PC-3 (cell line): ENCODE data around the gene WIPF3. TPM values are rescaled to one million over a fixed set of nuclear protein-coding genes. Genes with fewer than 3 reads are reported as not detected.

Source experiments
- ATAC-seq: fragments of 200-7000 bp; cut with Tn5 transposase; 2 replicates; pipeline ENCODE4 v1.9.1; 2020; ENCODE audit warnings: mild to moderate bottlenecking, moderate library complexity
- BruUV-seq: library from RNA; stranded (reverse); fragments of 400-500 nt; replicated peaks from 2 replicates; lab custom pipeline; 2021; lab: Mats Ljungman, UMichigan
- CTCF ChIA-PET: fragments of 300-600 bp; sonication (Branson Sonifier 250); formaldehyde crosslinking; loops from one replicate; lab custom pipeline; 2022; ENCODE audit warnings: antibody characterized with exemption; lab: Charles Lee
- POLR2A ChIA-PET: fragments of 300-600 bp; sonication (Branson Sonifier 250); formaldehyde crosslinking; loops from one replicate; lab custom pipeline; 2022; ENCODE audit warnings: antibody characterized with exemption; ENCODE audit not compliant: unreplicated experiment; lab: Charles Lee
- DNase-seq: peaks from one replicate; pipeline ENCODE4 v3.0.0-alpha.2; 2015
- H2AFZ ChIP-seq: fragments of 300-600 bp; sonication (generic); 2 replicates; pipeline ENCODE4 v1.6.0; 2016; ENCODE audit warnings: antibody characterized with exemption, low read length
- H3F3A ChIP-seq: fragments of 300-600 bp; sonication (generic); one replicate; pipeline ENCODE4 v1.6.0; 2017; ENCODE audit warnings: antibody characterized with exemption, low read length, control low read depth, mild to moderate bottlenecking; ENCODE audit not compliant: unreplicated experiment
- H3K27ac ChIP-seq: fragments of 300-600 bp; sonication (generic); 2 replicates; pipeline ENCODE4 v1.5.1; 2016; ENCODE audit warnings: mild to moderate bottlenecking, low read length
- H3K27me3 ChIP-seq: fragments of 300-600 bp; sonication (generic); 2 replicates; pipeline ENCODE4 v1.6.1; 2016; ENCODE audit warnings: low read length, mixed read lengths
- H3K36me3 ChIP-seq: fragments of 300-600 bp; sonication (generic); 2 replicates; pipeline ENCODE4 v1.6.1; 2016; ENCODE audit warnings: low read depth, mixed run types, low read length, mixed read lengths
- H3K4me1 ChIP-seq: fragments of 300-600 bp; sonication (generic); 2 replicates; pipeline ENCODE4 v1.5.1; 2016; ENCODE audit warnings: low read length; ENCODE audit not compliant: insufficient read depth
- H3K4me2 ChIP-seq: fragments of 300-600 bp; sonication (generic); 2 replicates; pipeline ENCODE4 v1.6.0; 2016; ENCODE audit warnings: low read length
- H3K4me3 ChIP-seq: fragments of 300-600 bp; sonication (generic); 2 replicates; pipeline ENCODE4 v1.5.1; 2016; ENCODE audit warnings: mild to moderate bottlenecking, low read length, mixed read lengths
- H3K79me2 ChIP-seq: fragments of 300-600 bp; sonication (generic); 2 replicates; pipeline ENCODE4 v1.6.1; 2017; ENCODE audit warnings: low read length, mixed read lengths
- H3K9ac ChIP-seq: fragments of 300-600 bp; sonication (generic); 2 replicates; pipeline ENCODE4 v1.6.0; 2016; ENCODE audit warnings: mild to moderate bottlenecking, low read length
- H3K9me2 ChIP-seq: fragments of 300-600 bp; sonication (generic); replicated peaks from 2 replicates; pipeline ENCODE4 v1.6.1; 2016; ENCODE audit warnings: mixed run types, low read length, mixed read lengths
- H3K9me3 ChIP-seq: fragments of 300-600 bp; sonication (generic); 2 replicates; pipeline ENCODE4 v1.6.1; 2016; ENCODE audit warnings: low read length, mixed read lengths
- H4K20me1 ChIP-seq: fragments of 300-600 bp; sonication (generic); 2 replicates; pipeline ENCODE4 v1.6.1; 2016; ENCODE audit warnings: low read length, mixed read lengths
- EZH2 ChIP-seq: fragments of 300-600 bp; sonication (generic); IDR thresholded peaks from one replicate; pipeline ENCODE4 v1.6.1; 2017; ENCODE audit warnings: antibody characterized with exemption, mild to moderate bottlenecking, low read length; ENCODE audit not compliant: unreplicated experiment
- EZH2phosphoT487 ChIP-seq: fragments of 300-600 bp; sonication (generic); IDR thresholded peaks from 2 replicates; pipeline ENCODE4 v1.6.1; 2018; ENCODE audit warnings: mild to moderate bottlenecking, antibody characterized with exemption, low read length, borderline replicate concordance
- intact Hi-C: fragments of 100-400 bp; cut with micrococcal nuclease; formaldehyde crosslinking; loops from 2 replicates; pipeline ENCODE4 v1.9.0; 2023
- total RNA-seq: library from RNA; depleted of rRNA; stranded (reverse); fragments of >200 nt; gene quantifications from 2 replicates; pipeline ENCODE4 v1.2.3, GENCODE V29; 2014
- TF ChIP-seq, protein P1 (sequence below): fragments of 300-600 bp; sonication (generic); conservative IDR thresholded peaks from 2 replicates; pipeline ENCODE4 v1.5.1; 2017; ENCODE audit warnings: antibody characterized with exemption, low read depth, mild to moderate bottlenecking, low read length

WIPF3 gene
- total RNA-seq, 1 experiment from 2014 or later: 3.4 TPM

DNA sequence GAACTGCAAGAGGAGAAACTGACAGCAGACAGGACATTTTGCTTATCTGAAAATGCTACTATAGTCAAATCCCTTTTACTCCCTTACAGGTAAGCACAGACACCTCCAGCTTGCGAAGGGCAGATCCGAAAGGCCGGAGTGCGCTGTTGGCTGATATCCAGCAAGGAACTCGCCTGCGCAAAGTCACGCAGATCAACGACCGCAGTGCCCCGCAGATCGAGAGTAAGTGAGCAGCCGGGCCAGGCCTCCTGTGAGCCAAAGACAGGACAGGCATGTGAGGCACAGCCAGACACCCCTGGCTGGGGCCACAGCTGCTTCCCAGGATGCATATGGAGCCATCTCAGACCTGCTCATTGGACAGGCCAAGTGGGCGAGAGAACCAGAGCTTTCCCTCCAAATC, 69.4 kb downstream of the WIPF3 start:
- Histone ChIP-seq H3K36me3 (no peaks in the 10 kb centered on the region), H3K4me3 (no peak overlapping the region), H3K27me3 (no peaks in the 10 kb centered on the region), H3K79me2 (no peaks in the 10 kb centered on the region), H3K4me1 (no peaks in the 10 kb centered on the region), H2AFZ (no peak overlapping the region), H3K27ac (no peak overlapping the region), H3K9me2 (no peaks in the 10 kb centered on the region), H3K9ac (no peak overlapping the region), H3K4me2 (no peak overlapping the region), H4K20me1 (no peaks in the 10 kb centered on the region), H3K9me3 (no peaks in the 10 kb centered on the region), H3F3A (no peaks in the 10 kb centered on the region)
- DNase-seq: no peak
- ChIA-PET POLR2A (no interaction called here), CTCF (interaction anchor here (0.6 kb wide), 1 partner anchor 197 kb away, joined by 11 read pairs; no protein-coding TSS in a partner anchor)
- TF ChIP-seq EZH2: no peak
- no peak for TF ChIP-seq EZH2phosphoT487
- TF ChIP-seq, protein P1, sequence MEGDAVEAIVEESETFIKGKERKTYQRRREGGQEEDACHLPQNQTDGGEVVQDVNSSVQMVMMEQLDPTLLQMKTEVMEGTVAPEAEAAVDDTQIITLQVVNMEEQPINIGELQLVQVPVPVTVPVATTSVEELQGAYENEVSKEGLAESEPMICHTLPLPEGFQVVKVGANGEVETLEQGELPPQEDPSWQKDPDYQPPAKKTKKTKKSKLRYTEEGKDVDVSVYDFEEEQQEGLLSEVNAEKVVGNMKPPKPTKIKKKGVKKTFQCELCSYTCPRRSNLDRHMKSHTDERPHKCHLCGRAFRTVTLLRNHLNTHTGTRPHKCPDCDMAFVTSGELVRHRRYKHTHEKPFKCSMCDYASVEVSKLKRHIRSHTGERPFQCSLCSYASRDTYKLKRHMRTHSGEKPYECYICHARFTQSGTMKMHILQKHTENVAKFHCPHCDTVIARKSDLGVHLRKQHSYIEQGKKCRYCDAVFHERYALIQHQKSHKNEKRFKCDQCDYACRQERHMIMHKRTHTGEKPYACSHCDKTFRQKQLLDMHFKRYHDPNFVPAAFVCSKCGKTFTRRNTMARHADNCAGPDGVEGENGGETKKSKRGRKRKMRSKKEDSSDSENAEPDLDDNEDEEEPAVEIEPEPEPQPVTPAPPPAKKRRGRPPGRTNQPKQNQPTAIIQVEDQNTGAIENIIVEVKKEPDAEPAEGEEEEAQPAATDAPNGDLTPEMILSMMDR: no peak
- intact Hi-C loops: loop anchor here (10.0 kb wide), 1 partner anchor 241 kb away; no protein-coding TSS in a partner anchor
- no TSS peak for BruUV-seq
- ATAC-seq: no peak

DNA sequence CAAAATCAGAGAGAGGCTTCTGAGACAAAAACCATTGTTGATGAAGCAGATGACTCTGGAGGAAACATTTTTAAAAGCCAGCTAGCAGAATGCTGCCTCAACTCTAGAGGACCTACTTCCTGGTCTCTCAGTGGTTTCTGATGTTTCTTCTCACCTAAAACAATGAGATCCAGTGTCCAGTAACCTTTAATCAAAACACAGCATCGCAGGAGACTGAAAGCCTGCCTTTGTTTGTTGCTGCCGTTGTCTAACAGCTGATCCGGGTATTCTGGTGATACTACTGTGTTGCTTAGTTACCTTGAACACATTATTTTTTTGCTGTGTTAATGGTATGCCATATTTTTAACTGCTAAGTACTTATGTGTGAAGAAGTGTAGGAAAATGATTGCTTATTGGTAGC, 70.9 kb downstream of the WIPF3 start:
- H3K4me2 ChIP-seq: no peak overlapping the region
- no peaks in the 10 kb centered on the region for H3K36me3 ChIP-seq
- intact Hi-C loops: loop anchor here (10.0 kb wide), 1 partner anchor 242 kb away; no protein-coding TSS in a partner anchor
- no peak overlapping the region for H3K9ac ChIP-seq
- no peak overlapping the region for H3K27ac ChIP-seq
- CTCF ChIA-PET: no interaction called here
- no peaks in the 10 kb centered on the region for H3K79me2 ChIP-seq
- no peaks in the 10 kb centered on the region for H3K4me1 ChIP-seq
- H3K27me3 ChIP-seq: no peaks in the 10 kb centered on the region
- no peak overlapping the region for H3K4me3 ChIP-seq
- no peak overlapping the region for H2AFZ ChIP-seq
- DNase-seq (no peak), ATAC-seq (no peak)
- POLR2A ChIA-PET: no interaction called here
- H3F3A ChIP-seq: no peaks in the 10 kb centered on the region
- no TSS peak for BruUV-seq
- no peaks in the 10 kb centered on the region for H3K9me3 ChIP-seq
- TF ChIP-seq EZH2 (no peak), EZH2phosphoT487 (no peak)
- TF ChIP-seq, protein P1: no peak
- no peaks in the 10 kb centered on the region for H4K20me1 ChIP-seq
- H3K9me2 ChIP-seq: no peaks in the 10 kb centered on the region

DNA sequence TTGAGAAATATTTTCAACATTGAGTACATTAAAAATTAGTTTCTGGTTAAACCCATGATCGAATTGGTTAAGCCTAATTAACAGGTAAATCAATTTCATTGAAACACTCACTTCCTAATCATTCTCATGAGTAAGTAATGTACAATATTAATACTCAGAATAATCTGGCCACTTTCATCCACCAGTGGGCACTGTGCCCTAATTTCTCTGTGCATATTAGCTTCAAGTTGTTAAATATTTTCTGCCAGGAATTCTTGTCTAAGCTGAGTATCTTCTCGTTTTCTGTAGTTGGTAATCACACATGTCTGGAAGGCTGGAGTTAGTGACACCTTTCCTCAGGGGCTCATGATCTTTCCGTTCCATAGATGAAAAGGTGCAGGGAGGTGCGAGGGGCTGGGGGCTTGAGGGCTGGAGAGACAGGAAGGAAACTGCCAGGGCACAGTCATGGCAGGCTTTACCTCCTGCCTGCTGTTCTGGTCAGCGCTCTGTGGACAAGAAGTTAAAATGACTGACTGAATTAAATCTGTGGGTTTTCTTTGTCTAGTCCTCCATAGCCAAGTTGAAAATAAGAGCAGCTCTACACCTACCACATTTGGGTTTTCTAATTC, 71.9 kb downstream of the WIPF3 start:
- H3F3A ChIP-seq: no peaks in the 10 kb centered on the region
- H3K9me3 ChIP-seq: no peaks in the 10 kb centered on the region
- H2AFZ ChIP-seq: no peak overlapping the region
- no TSS peak for BruUV-seq
- ChIA-PET CTCF (interaction anchor here (0.6 to 1.5 kb wide), 9 partner anchors 42 to 396 kb away, joined by 3 to 9 read pairs (median 4); no protein-coding TSS in a partner anchor), POLR2A (no interaction called here)
- H3K79me2 ChIP-seq: no peaks in the 10 kb centered on the region
- H3K9me2 ChIP-seq: no peaks in the 10 kb centered on the region
- peak; percentile 74 for ATAC-seq
- no peak overlapping the region for H3K9ac ChIP-seq
- no peaks in the 10 kb centered on the region for H3K36me3 ChIP-seq
- H3K4me1 ChIP-seq: peaks cover under 1% of the 10 kb centered on the region
- no peak overlapping the region for H3K27ac ChIP-seq
- intact Hi-C loops: loop anchor here (1.0 to 10.0 kb wide), 5 partner anchors 43 to 243 kb away; no protein-coding TSS in a partner anchor
- no peak overlapping the region for H3K4me2 ChIP-seq
- H3K27me3 ChIP-seq: no peaks in the 10 kb centered on the region
- peak; percentile 76 for DNase-seq
- H4K20me1 ChIP-seq: no peaks in the 10 kb centered on the region
- TF ChIP-seq, protein P1: peak; percentile 83
- no peak for TF ChIP-seq EZH2
- no peak overlapping the region for H3K4me3 ChIP-seq
